HG02943 (cell line): ENCODE results near the gene LDLRAD3.

Experiments used
- ATAC-seq: cut with Tn5 transposase; IDR thresholded peaks from one replicate; pipeline ENCODE4 v1.9.1; 2021; ENCODE audit warnings: mild to moderate bottlenecking, low read depth, moderate library complexity; ENCODE audit not compliant: unreplicated experiment

The LDLRAD3 gene

DNA sequence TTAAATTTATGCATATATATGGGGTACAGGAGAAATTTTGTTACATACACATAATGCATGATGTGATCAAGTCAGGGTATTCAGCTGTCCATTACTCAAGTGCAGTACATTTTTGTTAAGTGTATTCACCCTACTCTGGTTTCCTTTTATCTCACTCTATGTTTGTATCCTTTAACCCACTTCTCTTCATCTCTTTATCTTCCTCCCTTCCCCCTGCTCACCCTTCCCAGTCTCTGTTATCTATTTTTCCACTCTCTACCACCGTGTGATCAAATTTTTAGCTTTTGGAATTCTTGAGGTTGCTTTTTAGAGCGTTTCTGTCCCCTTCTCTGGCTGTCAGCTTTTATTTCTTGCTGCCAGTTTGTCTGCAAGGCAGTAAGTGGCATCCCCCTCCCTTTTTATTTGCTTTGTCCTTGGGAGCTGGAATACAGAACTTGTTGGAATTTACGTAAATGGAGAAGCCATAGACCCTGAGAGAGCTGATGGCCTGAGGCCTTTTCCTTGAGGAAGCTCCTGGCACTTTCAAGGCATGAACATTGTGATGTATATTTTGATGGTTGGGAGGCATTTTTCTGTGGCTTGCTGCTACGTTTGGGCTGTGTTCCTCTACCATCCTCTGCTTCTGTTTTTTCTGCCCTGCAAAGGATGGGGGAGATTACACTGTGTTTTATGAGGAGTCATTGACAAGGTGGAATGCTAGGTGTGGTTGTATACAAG lies 148.6 kb downstream of the LDLRAD3 start:
- no peak for ATAC-seq

DNA sequence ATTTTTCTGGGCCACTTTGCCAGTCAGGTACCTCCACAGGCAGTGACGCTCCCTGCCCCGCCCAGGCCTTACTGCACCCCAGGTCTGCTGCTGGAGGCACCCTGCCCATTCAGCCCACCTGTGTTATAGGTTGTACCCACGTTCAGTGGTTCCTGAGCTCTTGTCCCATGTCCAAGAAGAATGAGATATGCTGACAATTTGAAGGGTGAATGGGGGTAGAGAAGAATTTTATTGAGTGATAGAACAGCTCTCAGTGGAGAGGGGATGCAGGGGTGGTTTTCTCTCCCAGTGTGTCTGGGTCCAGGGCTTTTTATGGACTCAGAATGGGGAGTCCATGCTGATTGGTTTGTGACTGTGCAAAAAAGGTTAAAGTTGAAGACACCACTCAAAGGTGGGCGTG lies 149.7 kb downstream of the LDLRAD3 start:
- no peak for ATAC-seq

DNA sequence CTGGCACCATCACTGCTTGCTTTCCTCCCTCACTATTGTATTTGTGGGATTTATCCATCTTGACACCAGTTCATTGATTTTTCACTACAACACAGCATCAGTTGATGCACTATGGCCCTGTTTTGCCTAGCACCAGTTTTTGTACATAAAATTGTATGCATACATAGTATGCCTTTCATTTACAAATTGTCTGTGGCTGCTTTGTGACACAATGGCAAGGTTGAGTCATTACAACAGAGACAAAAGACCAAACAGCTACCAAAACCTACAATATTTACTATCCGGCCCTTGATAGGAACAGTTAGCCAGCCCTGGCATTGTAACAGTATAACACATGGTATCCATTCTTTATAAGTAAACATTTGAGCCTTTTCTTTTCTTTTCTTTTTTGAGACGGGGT lies 150.3 kb downstream of the LDLRAD3 start:
- ATAC-seq = no peak

DNA sequence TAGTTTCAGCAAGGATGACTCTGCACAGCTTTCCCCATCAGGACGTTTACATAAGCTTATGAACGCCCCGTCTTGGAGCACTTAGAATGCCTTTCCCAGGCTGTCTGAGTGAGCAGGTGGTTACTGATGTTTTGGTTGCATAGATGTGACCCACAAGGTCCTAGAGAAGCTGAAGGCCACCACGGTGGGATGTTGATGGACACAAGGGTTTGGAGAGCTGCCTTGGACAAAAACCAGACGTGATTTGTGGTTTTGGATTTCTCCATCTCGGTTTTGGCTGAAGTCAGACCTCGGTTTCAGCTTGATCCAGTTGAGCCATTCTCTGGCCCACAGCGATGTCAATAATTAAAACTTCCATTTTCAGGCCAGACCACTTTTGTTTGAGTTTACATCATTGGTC lies 151.9 kb downstream of the LDLRAD3 start:
- no peak for ATAC-seq

DNA sequence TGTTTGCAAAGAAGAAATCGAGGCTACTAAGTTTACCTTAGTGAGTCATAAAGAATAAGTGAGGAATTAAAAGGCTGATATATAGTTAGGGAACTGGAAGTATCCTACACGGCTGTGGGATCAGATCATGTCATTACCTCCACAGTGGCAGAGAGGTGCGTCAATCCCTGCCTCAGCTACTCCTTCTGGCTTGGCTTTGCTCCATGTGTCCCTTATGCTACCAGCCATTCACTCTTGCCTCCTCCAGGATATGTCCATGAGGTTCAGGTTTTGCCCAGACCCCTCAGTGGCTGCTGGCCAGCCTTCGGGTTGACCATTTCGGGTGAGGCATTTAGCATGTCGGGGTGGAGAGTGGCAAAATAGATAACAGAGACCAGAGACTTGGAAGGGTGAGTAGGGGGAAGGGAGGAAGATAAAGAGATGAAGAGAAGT lies 153.4 kb downstream of the LDLRAD3 start:
- ATAC-seq = no peak

DNA sequence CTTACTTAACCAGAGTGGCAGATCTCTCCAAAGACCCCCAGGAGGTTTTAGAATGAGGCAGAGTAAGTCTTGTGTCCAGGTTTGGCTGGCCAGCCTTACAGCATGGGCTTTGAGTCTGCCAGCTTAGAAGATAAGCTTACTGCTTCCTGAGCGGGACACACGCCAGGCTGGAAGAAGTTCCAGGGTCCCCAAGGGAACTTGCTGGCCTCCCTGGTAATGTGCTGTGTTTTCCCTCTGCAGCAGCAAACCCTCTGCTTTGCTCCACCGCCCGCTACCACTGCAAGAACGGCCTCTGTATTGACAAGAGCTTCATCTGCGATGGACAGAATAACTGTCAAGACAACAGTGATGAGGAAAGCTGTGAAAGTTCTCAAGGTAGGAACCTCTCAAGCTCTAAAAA lies 154.2 kb downstream of the LDLRAD3 start:
- ATAC-seq = no peak

DNA sequence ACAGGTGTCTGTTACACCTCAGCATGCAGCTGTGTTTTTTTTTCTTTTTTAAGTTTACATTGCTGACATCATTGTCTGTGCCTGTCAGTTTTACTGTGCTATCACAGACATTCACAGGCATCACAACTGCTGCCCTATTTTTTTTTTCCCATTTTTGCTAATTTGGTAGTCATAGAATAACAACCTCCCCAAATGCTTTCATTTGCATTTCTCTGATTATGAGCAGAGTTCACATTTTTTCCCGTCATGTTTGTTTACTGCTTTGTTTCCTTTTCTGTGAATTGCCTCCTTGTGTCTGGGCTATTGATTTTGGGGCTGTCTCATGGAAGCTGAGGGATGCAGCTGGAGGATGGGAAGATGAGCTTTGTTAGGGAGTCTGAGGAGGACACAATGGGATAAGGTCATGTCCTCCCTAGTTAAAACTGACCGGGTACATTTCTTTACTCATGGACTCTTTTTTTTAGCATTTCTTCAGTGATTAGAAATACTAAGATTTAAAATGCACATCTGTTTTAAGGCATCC lies 155.1 kb downstream of the LDLRAD3 start:
- ATAC-seq = no peak

DNA sequence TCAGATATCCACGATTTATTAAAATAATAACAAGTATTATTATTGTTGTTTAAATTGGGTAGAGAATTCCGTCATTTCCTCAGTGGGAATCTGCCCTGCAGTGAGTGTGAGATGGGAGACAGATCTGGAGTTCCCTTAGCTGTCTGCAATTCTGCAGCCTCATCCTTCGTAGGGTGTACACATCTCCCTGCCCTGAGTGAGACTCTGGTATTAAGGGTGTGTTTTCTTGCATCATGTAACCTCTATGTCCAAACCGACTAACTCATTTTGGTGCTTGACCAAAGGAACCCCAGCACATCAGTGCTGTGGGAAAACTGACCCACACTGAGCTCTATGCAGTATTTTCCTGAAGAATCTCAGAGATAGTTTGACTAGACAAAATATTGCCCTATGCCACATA lies 157.6 kb downstream of the LDLRAD3 start:
- ATAC-seq = no peak

DNA sequence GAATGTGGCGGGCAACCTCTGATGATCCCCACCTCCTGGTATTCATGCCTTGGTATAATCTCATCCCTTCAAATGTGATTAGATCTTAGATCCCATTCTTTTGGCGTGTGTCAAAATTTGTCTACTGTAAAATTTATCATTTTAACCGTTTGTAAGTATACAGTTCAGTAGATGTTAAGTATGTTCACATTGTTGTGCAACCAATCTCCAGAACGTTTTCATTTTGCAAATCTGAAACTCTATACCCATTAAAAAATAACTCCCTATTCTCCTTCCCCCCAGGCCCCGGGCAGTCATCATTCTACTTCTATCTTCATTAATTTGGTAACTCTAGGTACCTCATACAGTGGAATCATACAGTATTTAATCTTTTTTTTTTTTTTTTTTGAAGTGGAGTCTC lies 159.0 kb downstream of the LDLRAD3 start:
- ATAC-seq = no peak

DNA sequence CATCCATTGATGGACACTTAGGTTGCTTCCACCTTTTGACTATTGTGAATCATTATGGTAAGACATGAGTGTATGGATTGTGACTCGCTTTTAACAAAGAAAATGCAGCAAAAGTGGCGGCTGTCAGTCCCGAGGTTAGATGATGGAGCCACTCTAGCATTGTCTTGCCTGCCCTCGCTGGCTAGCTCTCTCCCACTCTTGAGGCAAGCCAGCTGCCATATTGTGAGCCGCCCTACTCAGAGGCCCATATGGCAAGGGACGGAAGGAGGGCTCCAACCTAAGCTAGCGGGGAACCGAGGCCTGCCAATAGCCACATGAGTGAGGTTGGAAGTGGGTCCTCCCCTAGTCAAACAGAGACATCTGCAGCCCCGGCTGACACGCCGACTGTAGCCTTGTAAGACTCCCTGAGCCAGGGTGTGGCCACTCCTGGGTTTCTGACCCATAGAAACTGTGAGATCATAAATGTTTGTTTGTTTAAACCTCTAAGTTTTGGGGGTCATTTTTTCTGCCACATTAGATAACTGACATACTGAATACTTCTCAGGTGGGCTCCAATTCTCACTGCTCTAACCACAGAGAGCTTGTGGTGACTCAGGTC lies 160.2 kb downstream of the LDLRAD3 start:
- ATAC-seq = no peak

DNA sequence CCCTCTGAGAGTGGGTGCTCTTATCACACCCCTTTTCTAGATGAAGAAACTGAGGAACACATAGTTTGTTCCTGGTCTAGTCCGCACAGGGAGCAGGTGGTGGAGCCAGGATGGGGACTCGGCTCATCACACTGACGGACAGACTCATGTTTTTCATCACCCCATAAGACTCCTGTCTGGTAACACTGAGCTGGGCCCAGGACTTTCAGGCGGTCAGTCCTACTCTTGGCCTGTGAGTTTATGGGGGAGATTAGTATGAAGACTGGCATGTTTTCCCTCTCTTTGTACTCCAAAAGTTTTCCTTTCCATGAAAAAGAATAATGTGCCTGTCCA lies 160.8 kb downstream of the LDLRAD3 start:
- no peak for ATAC-seq

DNA sequence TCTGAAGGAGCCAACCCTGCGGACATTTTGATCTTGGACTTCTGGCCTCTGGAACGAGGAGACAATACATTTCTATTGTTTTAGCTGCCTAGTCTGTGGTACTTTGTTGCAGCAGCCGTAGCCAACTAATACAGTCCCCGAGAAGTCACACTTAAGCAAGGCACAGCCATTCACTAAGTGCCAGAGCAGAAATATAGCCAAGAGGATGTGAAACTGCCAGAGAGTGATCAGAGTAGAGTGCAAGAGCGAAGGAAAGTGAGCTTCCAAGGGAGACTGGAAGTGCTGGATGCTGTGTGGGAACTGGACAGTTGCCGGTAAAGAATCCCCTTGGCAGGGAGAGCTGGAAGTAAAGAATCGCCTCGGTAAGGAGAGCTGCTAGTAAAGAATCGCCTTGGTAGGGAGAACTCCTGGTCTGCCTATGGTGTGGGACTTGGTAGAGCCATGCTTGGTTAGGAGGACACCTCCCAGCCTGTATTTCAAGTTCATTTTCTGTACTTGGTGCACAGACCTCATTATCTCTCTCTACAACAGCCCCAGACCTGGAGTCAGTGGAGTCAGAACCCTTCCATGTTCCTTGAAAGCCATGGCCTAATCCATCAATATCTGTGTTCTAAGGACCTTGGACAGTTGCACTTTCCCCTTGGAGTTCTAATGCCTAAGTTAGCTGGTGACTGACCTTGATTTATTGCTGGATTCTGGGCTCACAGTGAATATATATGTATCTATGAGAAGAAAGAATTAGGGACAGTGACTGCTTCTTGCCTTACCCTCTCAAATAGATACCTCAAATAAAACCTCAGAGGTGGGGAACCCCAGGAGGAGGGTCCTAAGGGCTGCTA lies 162.1 kb downstream of the LDLRAD3 start:
- no peak for ATAC-seq

DNA sequence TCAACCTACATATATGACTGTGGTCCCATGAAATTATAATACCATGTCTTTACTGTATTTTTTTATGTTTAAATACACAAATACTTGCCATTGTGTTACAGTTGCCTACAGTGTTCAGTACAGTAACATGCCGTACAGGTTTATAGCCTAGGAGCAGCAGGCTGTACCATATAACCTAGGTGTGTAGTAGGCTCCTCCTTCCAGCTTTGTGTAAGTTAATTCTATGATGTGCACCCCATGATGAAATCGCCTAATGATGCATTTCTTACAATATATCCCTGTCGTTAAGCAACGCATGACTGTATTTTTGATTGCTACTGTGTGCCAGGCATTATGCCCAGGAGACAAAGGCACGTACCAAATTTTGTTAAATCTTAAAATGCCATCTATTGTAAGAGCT lies 163.7 kb downstream of the LDLRAD3 start:
- no peak for ATAC-seq

DNA sequence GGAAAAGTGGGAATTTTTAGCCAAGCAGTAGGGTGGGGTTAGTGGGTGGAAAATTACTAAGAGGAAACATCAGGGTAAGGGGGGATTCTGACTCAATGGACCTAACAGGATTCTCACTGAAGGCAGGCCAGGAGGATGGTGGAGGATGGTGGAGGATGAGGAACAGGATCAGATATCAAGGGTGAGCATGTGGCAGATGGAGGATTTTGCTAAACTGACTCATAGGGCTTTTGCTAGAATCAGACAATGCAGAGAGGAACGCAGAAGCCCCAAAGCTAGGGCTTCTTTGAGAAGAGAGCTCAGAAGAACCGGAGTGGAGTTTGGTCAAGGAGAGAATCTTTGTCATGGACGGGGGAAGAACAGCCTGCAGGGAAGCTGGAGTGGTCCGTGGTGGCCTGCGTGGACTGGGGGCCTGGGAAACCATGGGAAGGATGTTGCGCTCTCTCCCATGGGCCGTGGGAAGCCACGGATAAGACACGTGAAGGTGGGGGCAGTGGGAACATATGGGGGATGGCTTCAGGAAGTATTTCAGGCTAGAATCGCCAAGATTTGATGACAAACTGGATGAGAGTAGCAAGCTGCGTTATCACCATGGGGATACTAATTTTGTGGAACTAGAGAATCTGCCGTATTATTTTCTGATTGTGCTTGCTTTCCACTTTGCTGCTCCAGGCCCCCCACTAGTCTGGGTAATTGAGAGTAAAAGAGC lies 165.2 kb downstream of the LDLRAD3 start:
- no peak for ATAC-seq

DNA sequence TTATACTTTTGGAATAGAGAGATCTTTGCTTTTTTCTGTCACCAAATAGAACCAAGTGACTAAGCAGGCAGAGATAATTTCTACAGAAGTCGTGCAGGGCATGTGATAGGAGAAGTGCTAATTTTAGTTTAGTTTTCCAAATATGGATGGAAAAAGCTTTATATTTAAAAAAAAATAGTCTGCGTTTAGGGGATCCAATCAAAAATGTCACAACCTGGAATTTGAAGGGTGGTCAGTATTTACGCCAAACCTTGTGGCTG lies 165.7 kb downstream of the LDLRAD3 start:
- no peak for ATAC-seq

DNA sequence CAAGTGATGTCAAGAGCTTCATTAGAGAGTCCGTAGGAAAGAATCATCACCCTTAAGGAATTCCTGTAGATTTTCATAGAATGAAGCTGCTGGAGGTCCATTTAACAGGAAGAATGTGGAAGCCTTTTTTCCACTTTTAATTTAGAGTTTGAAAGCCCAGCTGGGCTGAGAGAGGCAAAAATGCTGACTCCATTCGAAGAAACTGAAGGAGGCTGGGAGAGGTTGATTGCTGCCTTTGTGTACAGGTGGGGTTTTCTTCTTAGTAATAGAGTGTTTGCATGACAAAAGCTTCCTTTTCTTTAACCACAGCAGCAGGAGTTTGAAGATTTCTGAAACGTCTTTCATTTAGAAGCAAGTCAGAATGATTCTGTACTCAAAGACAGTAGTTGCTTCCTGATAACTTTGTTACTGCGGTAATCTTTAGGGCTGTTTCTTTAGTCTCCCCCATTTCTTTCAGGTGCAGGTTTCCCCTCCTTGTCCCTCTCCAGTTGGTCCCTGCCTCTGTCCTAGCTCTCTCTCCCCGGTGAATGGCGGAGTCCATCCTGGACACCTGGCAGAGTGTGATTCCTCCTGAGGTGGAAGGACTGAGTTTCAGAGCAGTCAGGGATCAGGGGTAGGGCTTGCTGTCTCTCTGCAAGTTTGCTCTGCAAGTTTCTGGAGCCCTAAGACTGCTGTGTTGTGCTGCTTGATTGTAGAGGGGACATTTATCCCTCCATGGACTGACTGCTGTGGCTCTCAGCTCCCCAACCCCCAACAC lies 166.2 kb downstream of the LDLRAD3 start:
- no peak for ATAC-seq

DNA sequence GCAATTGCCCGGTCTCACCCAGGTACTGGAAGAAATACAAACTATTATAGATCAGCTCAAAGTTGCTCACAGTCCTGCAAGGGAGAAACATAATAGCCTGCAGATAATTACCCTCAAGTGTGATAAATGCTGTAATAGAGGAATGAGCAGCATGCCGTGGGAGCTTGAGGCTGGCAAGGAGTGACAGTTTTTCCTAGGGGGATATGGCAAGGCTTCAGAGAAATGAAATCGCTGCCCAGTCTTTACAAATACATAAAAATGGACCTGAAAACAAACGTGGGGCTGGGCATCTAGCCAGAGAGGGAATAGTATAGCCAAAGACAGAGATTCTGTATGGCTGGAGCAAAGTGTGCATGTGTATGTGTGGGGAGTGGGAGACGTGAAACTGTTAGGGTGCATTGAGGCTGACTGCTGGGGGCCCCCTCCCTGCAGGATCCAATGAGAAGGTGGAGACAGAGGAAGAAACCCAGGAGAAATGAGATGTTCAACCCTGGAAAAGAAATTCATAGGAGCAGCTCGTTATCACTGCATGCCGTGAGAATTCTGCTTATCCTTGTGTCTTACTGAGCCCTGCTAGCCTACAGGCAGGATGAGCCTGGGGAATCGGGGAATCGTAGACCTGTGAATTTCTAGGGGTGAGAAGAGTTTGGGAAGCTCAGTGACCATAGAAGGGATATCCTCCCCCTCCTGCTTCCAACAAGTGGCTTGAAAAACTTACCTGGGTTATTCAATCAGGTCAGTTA lies 167.0 kb downstream of the LDLRAD3 start:
- ATAC-seq = no peak

DNA sequence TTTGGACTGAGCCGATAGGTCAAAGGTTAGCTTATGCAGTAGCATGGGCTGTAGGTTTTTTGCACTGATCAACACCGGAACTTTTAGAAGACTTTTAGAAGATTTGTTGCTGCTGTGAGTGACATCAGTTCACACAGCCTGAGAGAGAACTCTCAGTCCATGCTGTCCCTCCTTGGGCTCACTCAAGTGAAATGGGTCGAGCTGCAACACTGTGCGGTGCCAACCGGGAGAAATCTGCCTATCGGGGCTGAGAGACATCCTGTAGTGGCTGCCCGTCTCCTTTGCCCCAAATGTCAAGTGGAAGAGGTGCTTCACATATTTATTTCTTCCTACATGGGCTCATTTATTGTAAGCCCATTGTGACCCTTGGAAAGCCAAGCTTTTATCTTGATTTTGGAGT lies 170.2 kb downstream of the LDLRAD3 start:
- ATAC-seq = no peak

DNA sequence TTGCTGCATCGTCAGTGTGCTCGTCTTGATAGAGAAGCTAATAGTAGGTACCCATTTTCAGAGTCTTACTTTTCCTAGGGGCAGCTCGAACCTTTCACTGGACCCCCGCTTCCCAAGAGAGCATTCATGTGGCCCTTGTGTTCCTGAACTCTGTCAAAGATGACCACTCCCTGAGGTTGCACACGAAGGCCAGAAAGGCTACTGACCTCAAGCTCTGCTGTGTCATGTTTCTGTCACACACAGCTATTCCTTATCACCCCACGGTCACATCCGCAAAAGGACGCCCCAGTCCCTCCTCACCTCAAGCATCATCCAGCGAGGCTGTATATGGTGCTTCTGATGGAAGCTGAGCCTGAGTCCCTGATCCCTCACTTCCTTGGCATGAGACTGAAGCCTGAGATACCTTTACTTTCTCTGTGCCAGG lies 171.5 kb downstream of the LDLRAD3 start:
- no peak for ATAC-seq

DNA sequence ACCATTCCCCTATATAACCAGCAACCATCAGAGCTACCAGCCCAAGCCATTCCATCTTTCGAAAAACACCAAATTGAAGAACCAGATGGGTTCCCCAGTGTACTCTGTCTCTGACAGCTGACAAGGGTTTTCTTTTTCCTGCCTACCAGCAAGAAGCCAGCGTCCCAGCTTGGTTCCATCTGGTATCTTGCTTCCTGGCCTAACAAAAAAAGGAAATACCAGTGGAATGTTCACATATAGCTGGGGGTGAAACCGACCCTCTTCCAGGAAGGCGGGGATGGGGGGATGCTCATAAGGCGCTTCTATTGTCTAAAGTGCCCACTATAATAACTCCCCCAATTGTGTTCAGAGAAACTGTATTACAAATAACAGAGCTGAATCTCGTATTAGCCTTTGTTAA lies 172.3 kb downstream of the LDLRAD3 start:
- no peak for ATAC-seq
